ENCODE data around the gene PCMTD2.

DNA sequence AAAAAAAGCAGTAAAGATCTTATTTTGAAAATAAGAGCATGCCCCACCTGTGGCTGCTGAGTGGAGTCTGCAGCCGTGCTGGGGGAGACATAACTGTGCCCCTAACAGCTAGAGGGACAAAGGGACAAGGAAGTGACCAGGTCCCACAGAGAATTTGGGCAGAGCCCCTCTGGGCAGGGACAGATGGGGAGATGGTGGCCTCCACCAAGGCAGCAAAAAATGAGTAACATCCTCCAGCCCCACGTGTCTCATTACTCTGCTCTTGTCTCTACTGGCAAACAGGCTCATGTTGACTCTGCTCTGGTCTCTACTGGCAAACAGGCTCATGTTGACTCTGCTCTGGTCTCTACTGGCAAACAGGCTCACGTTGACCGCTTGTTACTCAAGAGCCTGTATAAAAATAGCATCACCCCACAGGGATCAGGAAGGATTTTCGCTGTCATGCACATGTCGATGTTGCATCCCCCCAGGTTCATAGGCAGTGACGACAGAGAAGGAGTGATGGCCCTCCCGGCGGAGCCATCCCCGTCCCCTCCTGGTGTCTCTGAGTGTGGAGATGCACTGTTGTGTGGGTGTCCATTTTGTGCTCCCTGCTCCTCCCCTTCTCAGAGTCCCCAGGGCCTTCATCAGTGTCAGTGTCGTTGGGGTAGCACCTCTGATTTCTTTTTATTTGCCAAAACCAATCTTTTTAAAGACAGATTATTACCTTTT, 17.3 kb upstream of the PCMTD2 start:
- TF ChIP-seq POLR2A (IDR thresholded peaks at IDR 0.05) (no peak), CTCF (IDR thresholded peaks at IDR 0.05) (no peak)
